ENCODE data around the gene TMEM140.
"Not testable (repeated sequence)": the region's sequence is repeated elsewhere in the genome, so short reads cannot be mapped to it uniquely, and the experiment has no call there.

TMEM140 gene

DNA sequence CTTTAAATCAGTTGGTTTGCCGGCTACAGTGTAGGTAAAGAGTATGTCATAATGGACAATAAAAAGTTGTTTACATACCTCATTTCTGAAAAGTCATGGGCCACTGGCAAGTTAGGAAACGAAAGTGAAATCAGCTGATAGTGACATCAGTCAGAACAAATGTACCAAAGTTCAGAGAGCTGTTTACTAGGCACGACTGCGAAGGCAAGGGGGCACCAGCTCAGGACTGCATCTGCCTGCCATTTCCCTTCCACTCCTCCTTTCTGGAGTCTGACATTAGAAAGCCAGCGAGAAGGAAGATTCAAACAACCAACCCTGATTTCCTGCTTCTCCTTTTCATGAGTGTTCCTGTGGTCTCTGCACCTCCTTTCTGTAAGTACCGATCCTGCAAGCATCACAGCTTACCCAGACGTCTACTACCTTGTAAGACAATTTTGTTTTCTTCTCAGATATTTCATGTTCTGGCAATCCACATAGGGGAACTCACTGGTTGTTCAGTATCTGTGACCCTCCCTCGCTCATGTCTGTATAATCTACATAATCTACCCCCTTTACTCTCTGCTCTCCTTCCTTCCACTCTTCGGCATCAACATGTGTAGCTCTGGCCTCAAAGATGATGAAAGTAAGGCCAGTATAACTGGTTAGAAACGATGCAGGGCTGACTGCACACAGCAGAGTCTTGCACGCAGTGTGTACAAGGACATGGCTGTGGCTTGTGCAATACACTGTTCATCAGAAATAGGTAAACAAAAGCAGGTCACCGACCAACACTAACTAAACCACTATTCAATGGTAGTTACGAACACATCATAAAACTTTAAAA is at the start of gene TMEM140:
Gene TMEM140 (plus strand): TSS at position 174 of the 823 bp plus-strand sequence. CDS start 16,370 bp downstream, outside the sequence.
- no peak for DNase-seq (ENCODE audit: low spot score)

GRCh38 chr7:135098391-135098790 is 49.5 kb upstream of the TMEM140 start:
- no peak for DNase-seq (ENCODE audit: low spot score)

DNA sequence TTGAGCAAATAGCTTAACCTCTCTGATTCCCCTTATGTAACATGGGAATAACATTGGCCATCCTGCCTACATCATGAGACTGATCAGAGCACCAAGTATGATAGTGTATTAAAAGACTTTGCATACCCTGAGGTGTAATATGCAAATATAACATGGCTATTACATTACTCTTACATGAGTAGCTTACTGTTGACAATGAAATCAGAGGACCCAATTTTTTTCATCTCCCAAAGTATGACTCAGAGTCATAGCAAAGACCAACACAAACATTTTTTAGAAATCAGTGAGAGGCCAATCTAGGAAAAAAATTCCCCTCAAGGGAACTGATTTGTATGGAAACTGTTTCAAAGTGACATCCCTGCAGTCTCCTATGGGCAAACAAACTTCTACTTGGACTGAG is 47.0 kb upstream of the TMEM140 start:
- no peak for DNase-seq (ENCODE audit: low spot score)

- DNase-seq (ENCODE audit: low spot score) = no peak
Observed at GRCh38 chr7:135102372-135102771, 45.5 kb upstream of the TMEM140 start.

DNA sequence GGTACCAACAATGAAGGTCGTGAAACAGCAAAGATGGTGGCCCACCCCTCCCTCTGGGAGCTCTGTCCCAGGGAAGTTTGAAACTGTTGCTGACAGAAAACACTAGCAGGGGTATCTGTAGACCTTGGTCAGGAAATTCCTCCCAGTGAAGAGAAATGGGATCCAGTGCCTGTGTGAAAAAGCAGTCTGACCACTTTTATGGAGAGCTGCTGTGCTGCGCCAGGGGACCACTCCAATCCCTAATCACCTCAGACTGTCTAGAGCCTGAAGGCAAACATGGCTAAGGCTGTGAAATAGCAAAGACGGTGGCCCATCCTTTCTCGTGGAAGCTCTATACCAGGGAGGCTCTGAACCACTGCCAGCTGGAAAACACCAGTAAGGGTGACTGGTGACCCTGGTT is 38.3 kb upstream of the TMEM140 start:
- no peak for DNase-seq (ENCODE audit: low spot score)

DNA sequence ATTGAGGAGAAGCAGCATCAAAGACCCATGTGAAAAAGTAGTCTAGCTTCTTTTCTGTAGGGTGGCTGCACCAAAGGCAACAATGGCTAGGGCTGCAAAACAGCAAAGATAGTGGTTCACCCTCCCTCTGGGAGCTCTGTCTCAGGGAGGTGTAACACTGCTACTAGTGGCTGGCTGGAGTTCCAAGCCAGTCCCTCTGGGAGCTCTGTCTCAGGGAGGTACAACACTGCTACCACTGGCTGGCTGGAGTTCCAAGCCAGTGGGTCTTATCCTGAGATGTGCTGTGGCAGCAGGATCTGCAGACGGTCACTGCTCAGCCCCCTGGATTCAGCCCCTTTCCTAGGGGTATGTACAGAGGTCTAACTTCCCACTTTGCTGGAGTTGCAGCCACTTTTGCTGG is 37.9 kb upstream of the TMEM140 start:
- DNase-seq (ENCODE audit: low spot score) = no peak

GRCh38 chr7:135111379-135111778 is 36.5 kb upstream of the TMEM140 start:
- no peak for DNase-seq (ENCODE audit: low spot score)

GRCh38 chr7:135114622-135115021 is 33.2 kb upstream of the TMEM140 start:
- no peak for DNase-seq (ENCODE audit: low spot score)

GRCh38 chr7:135117096-135117495 is 30.8 kb upstream of the TMEM140 start:
- no peak for DNase-seq (ENCODE audit: low spot score)

DNA sequence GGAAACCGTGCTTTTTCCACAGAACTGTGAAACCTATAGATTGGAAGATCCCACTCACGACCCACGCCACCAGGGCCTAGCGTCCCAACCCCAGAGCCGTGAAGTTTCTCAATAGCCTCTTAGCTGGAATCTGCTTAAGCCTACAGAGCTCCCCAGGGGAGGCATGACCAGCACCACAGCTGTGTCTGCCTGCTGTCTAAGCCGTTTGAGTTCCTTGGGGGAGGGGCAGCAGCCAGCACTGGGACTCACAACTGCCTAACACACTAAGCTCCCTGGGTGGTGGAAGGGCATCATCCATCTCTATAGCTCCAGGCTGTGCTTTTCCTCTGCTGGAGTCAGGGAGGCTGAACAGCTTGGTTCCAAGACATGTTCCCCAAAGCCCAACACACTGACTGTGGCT is 26.0 kb upstream of the TMEM140 start:
- no peak for DNase-seq (ENCODE audit: low spot score)

GRCh38 chr7:135124631-135125030 is 23.2 kb upstream of the TMEM140 start:
- DNase-seq (ENCODE audit: low spot score) = not testable (repeated sequence)

- DNase-seq (ENCODE audit: low spot score) = no peak
Observed at GRCh38 chr7:135128931-135129330, 18.9 kb upstream of the TMEM140 start.

DNA sequence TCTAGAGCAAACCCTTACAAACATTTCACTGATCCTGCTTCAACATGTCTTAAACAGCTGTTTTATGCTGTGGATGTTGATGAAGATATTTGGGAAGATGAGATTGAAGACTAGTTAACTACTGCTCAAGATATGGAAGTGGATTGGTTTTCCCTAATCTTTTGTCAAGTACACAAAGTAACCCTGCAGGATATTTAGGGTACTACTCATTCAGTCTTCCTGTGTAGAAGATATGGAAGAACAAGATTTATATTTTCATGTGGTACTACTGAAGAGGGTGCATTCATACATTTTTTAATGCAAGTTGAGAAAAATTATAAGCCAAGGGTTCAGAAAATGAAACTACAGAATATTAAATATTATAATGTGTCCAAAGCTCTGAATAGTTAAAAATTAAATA is 18.3 kb upstream of the TMEM140 start:
- no peak for DNase-seq (ENCODE audit: low spot score)

GRCh38 chr7:135143885-135144668 is 3.8 kb upstream of the TMEM140 start:
- DNase-seq (ENCODE audit: low spot score) = no peak

DNA sequence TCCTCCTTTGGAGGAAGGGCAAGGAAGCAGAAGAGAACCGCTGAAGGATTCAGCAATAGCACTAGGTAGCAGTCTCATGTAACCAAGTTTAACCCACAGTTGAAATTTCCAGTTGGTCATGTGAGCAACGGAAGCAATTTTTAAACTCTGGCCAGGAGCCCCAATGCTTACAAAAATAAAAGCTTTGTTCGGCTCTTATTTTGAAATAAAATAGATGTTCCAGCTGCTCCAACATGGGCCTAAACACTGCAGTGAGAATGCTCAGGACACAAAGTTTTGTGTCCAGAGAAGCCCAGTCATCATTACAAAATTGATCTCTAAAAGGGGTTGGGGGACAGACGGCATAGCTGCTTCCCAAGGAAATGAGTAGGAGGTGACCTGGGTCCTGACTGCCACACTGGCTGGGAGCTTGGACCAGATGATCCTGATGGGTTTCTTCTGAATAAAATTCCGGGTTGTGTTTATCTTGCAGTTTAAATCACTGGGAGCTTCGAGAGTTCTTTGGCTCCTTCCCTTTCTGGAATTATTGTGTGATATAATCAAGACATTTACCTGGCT is 452 bp upstream of the TMEM140 start:
- no peak for DNase-seq (ENCODE audit: low spot score)

- no peak for DNase-seq (ENCODE audit: low spot score)
Observed at GRCh38 chr7:135150072-135150782, 2.4 kb downstream of the TMEM140 start.

- no peak for DNase-seq (ENCODE audit: low spot score)
Observed at GRCh38 chr7:135151132-135151531, 3.3 kb downstream of the TMEM140 start.

DNA sequence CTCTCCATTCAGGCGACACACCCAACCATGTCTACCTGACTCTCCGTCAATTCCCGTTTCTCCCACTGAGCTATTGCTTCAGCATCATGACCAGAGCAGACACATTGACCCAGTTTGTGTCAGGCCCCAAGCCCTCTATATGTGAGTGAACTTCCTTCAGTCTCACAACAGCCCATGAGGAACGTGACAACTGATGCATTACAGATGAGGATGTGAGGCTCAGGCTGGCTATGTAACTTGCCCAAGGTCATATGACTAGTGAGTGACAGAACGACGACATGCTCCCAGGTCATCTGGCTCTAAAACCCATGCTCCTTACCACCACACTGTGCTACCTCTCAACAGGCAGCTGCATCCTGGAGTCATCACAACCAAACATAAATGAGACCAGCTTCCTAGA is 3.7 kb downstream of the TMEM140 start:
- DNase-seq (ENCODE audit: low spot score) = no peak

DNA sequence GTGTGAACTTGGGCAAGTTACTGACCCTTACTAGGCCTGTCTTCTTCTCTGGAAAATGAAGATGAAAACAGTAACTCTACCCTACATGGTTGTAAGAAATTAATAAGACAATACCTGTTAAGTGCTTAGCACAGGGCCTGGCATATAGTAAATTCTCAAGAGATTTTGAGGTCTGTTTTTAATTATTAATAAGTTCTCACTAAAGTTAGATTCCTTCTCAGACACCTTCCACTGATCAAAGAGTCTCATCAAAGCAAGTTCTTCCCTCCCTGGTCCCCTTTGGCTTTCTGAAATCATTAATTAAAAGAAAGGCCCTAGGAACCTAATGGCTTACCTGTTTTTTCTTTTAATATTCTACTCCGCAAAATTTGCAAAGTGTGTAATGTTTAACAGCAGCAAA is 4.6 kb downstream of the TMEM140 start:
- DNase-seq (ENCODE audit: low spot score) = no peak

DNA sequence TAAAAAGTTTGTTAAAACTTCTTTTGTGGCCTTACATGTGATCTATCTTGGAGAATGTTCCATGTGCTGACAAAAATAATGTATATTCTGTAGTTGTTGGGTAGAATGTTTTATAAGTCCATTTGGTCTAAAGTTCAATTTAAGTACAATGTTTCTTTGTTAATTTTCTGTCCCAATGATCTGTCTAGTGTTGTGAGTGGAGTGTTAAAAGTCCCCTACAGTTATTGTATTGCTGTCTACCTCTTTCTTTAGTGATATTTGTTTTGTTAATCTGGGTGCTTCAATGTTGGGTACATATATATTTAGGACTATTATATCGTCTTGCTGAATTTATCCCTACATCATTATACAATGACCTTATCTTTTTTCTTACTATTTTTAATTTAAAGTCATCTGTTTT is 6.9 kb downstream of the TMEM140 start:
- no peak for DNase-seq (ENCODE audit: low spot score)

- no peak for DNase-seq (ENCODE audit: low spot score)
Observed at GRCh38 chr7:135156290-135156689, 8.4 kb downstream of the TMEM140 start.

GRCh38 chr7:135158141-135158655 is 10.3 kb downstream of the TMEM140 start:
- DNase-seq (ENCODE audit: low spot score) = no peak
